ENCODE data around the gene COPZ1. TPM values are rescaled to one million over a fixed set of nuclear protein-coding genes. Genes with fewer than 3 reads are reported as not detected.
"Not testable (repeated sequence)": the region's sequence is repeated elsewhere in the genome, so short reads cannot be mapped to it uniquely, and the experiment has no call there.

The COPZ1 gene
- total RNA-seq, 3 donors from 2014 or later = 84.0 to 115 (median 104) TPM

- Histone ChIP-seq H3K36me3 (ENCODE audit: low read depth) (peaks cover 3% of the 10 kb centered on the region), H3K4me1 (ENCODE audit: low read depth) (peaks cover 54% of the 10 kb centered on the region), H3K9me3 (no peaks in the 10 kb centered on the region), H3K4me3 (peak within 1 kb of the TSS; percentile 63)
- intact Hi-C loops (cut with DNase I, micrococcal nuclease) = no loop called here
- TF ChIP-seq CTCF (IDR thresholded peaks at IDR 0.05) = no peak
- peak; percentile 88 for ATAC-seq
- DNase-seq = peak; percentile 92 to 97 (median 94)
These were observed 44.3 kb upstream of the COPZ1 start, which contains the start of gene HNRNPA1 for GRCh38 chr12:54280468-54281260. Gene HNRNPA1, plus strand, starts transcription at chr12:54280726. Its CDS starts 82 bp downstream, at chr12:54280808.

DNA sequence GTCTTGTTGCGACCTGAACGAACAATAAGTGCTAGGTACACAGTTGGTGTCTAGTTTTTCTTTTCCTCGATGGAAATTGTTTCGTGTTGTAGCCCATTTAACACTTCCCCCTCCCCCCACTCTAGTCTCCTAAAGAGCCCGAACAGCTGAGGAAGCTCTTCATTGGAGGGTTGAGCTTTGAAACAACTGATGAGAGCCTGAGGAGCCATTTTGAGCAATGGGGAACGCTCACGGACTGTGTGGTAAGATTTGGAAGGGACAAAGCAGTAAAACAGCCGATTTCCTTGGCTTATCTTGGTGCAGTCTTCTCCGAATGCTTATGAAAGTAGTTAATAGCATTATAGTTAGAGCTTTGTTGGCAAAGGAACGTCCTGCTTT is 43.7 kb upstream of the COPZ1 start:
- H3K9me3 ChIP-seq; H3K36me3 ChIP-seq (ENCODE audit: low read depth); ATAC-seq; DNase-seq; intact Hi-C loops (cut with DNase I, micrococcal nuclease): not testable (repeated sequence)
- Histone ChIP-seq H3K4me3 (peak overlapping the region; percentile 63), H3K4me1 (ENCODE audit: low read depth) (peaks cover 59% of the 10 kb centered on the region)

- Histone ChIP-seq H3K4me3 (peak overlapping the region; percentile 63), H3K4me1 (ENCODE audit: low read depth) (peaks cover 59% of the 10 kb centered on the region)
- H3K9me3 ChIP-seq; H3K36me3 ChIP-seq (ENCODE audit: low read depth); ATAC-seq; DNase-seq; intact Hi-C loops (cut with DNase I, micrococcal nuclease): not testable (repeated sequence)
These were observed 43.2 kb upstream of the COPZ1 start for GRCh38 chr12:54281694-54282093.

GRCh38 chr12:54282949-54283593 is 41.9 kb upstream of the COPZ1 start:
- ATAC-seq (no peak), DNase-seq (peak in 2 of 3 donors; percentile 58 to 59)
- no peak for TF ChIP-seq CTCF (IDR thresholded peaks at IDR 0.05)
- intact Hi-C loops (cut with DNase I, micrococcal nuclease) = no loop called here
- Histone ChIP-seq H3K4me3 (no peak overlapping the region), H3K9me3 (no peaks in the 10 kb centered on the region), H3K4me1 (ENCODE audit: low read depth) (peaks cover 63% of the 10 kb centered on the region), H3K36me3 (ENCODE audit: low read depth) (peaks cover 3% of the 10 kb centered on the region)

- ATAC-seq; intact Hi-C loops (cut with DNase I, micrococcal nuclease); H3K9me3 ChIP-seq; H3K4me3 ChIP-seq; H3K36me3 ChIP-seq (ENCODE audit: low read depth); DNase-seq: not testable (repeated sequence)
- H3K4me1 ChIP-seq (ENCODE audit: low read depth) = peaks cover 63% of the 10 kb centered on the region
These were observed 40.7 kb upstream of the COPZ1 start for GRCh38 chr12:54284070-54284780.

DNA sequence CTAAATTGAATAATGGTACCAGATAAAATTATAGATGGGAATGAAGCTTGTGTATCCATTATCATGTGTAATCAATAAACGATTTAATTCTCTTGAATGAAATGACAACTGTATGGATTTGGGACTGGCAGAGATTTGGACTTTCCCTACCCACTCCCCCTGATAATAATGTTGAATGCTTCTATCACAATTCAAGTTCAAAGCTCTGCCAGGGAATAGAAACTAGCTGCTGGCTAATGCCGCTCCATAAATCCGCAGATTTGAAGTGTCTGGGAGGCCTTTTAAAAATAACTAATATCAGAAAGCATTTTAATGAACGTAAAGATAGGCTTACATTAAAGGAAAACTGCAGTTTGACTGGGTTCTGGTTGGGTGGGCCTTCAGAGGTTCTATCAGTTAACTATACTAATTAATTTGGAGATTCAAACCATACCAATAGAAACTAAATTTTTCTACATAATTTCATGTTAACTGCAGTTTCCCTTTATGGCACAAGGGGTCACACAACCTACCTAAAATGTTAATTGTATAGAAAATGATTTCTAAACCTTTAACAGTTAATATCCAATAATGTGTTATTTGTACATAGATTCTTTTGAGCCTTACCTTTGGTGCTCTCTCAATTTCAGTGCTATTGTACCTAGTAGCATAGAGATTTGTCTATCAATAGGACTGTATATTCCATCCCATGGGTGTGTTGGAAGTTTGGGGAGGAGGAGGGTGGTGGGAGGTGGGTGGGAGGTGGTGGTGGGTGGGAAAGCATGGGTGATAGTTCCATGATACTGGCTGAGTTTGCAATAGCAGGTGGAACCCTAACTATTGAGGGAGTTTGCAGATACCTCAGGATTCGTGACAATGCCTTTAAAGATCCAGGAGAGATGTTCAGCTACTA is 39.5 kb upstream of the COPZ1 start:
- TF ChIP-seq CTCF (IDR thresholded peaks at IDR 0.05) = no peak
- Histone ChIP-seq H3K4me1 (ENCODE audit: low read depth) (peaks cover 63% of the 10 kb centered on the region), H3K4me3 (no peak overlapping the region), H3K9me3 (no peaks in the 10 kb centered on the region), H3K36me3 (ENCODE audit: low read depth) (peaks cover 2% of the 10 kb centered on the region)
- no peak for DNase-seq
- ATAC-seq = no peak
- intact Hi-C loops (cut with DNase I, micrococcal nuclease) = no loop called here

Measured in mucosa of descending colon (tissue), 3 donors.